Activated CD8-positive, alpha-beta memory T cell treated with anti-CD3 and anti-CD28 coated beads for 24 hours (primary cell): Measurements from ENCODE around the gene SLC34A3.

ENCODE experiments used
- DNase-seq: peaks from one replicate; pipeline ENCODE4 v3.0.0-alpha.2; 2020

SLC34A3 gene

GRCh38 chr9:137198051-137198901 is 32.4 kb upstream of the SLC34A3 start:
- no peak for DNase-seq

- DNase-seq = no peak
These were observed 31.8 kb upstream of the SLC34A3 start for GRCh38 chr9:137198902-137199283.

- DNase-seq = no peak
These were observed 31.1 kb upstream of the SLC34A3 start for GRCh38 chr9:137199411-137200121.

GRCh38 chr9:137200311-137201204 is 30.1 kb upstream of the SLC34A3 start, which contains the start of gene TPRN:
TSS of gene TPRN (minus strand) at chr9:137200741. CDS start at chr9:137200711, 30 bp downstream.
- DNase-seq = peak; percentile 98

- no peak for DNase-seq
These were observed 29.4 kb upstream of the SLC34A3 start for GRCh38 chr9:137201205-137201868.

GRCh38 chr9:137202966-137203365 is 27.7 kb upstream of the SLC34A3 start:
- no peak for DNase-seq

GRCh38 chr9:137204731-137205125 is 26.0 kb upstream of the SLC34A3 start:
- no peak for DNase-seq

- DNase-seq = peak; percentile 98
These were observed 25.3 kb upstream of the SLC34A3 start, which contains the start of the genes NDOR1 and TMEM203 for GRCh38 chr9:137205126-137206069. TSS of gene NDOR1 (plus strand) at chr9:137205700. CDS start at chr9:137205778, 78 bp downstream. TSS of gene TMEM203 (minus strand) at chr9:137205648. CDS start at chr9:137205414, 234 bp downstream.

GRCh38 chr9:137206602-137207001 is 24.1 kb upstream of the SLC34A3 start:
- DNase-seq = no peak

- no peak for DNase-seq
These were observed 19.2 kb upstream of the SLC34A3 start for GRCh38 chr9:137211532-137211931.

- DNase-seq = no peak
These were observed 18.2 kb upstream of the SLC34A3 start for GRCh38 chr9:137212520-137212919.

- DNase-seq = no peak
These were observed 17.3 kb upstream of the SLC34A3 start for GRCh38 chr9:137213160-137214060.

GRCh38 chr9:137214620-137215019 is 16.1 kb upstream of the SLC34A3 start:
- no peak for DNase-seq

GRCh38 chr9:137215196-137215986 is 15.3 kb upstream of the SLC34A3 start:
- no peak for DNase-seq

GRCh38 chr9:137216188-137216965 is 14.3 kb upstream of the SLC34A3 start:
- no peak for DNase-seq

GRCh38 chr9:137217276-137218211 is 13.2 kb upstream of the SLC34A3 start:
- no peak for DNase-seq

- no peak for DNase-seq
These were observed 12.4 kb upstream of the SLC34A3 start for GRCh38 chr9:137218212-137218753.
